GM23248 (cell line): ENCODE data around the gene MSL3.

Experiments
- EZH2 ChIP-seq: fragments of 200-600 bp; sonication (generic); IDR thresholded peaks from 2 replicates; pipeline ENCODE4 v1.6.1; 2018; ENCODE audit warnings: antibody characterized with exemption, mild to moderate bottlenecking; ENCODE audit not compliant: insufficient read depth, poor library complexity, severe bottlenecking
- EZH2phosphoT487 ChIP-seq: fragments of 200-600 bp; sonication (generic); IDR thresholded peaks from 2 replicates; pipeline ENCODE4 v1.6.1; 2018; ENCODE audit warnings: antibody characterized with exemption, moderate library complexity, mild to moderate bottlenecking, low read depth; ENCODE audit not compliant: insufficient read depth

- TF ChIP-seq EZH2 (no peak), EZH2phosphoT487 (no peak)
Observed at GRCh38 chrX:11792461-11793421, 34.7 kb downstream of the MSL3 start.
